ENCODE measurements around the gene CDK4.

The CDK4 gene

GRCh38 chr12:57732270-57732669 lies 19.8 kb downstream of the CDK4 start:
- TF ChIP-seq ZFX (IDR thresholded peaks at IDR 0.05): no peak
- TF ChIP-seq, protein P1, sequence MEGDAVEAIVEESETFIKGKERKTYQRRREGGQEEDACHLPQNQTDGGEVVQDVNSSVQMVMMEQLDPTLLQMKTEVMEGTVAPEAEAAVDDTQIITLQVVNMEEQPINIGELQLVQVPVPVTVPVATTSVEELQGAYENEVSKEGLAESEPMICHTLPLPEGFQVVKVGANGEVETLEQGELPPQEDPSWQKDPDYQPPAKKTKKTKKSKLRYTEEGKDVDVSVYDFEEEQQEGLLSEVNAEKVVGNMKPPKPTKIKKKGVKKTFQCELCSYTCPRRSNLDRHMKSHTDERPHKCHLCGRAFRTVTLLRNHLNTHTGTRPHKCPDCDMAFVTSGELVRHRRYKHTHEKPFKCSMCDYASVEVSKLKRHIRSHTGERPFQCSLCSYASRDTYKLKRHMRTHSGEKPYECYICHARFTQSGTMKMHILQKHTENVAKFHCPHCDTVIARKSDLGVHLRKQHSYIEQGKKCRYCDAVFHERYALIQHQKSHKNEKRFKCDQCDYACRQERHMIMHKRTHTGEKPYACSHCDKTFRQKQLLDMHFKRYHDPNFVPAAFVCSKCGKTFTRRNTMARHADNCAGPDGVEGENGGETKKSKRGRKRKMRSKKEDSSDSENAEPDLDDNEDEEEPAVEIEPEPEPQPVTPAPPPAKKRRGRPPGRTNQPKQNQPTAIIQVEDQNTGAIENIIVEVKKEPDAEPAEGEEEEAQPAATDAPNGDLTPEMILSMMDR (conservative IDR thresholded peaks at IDR 0.05): no peak
- no peak overlapping the region for H3K27ac ChIP-seq

GRCh38 chr12:57731411-57732080 lies 20.6 kb downstream of the CDK4 start:
- no peak overlapping the region for H3K27ac ChIP-seq
- TF ChIP-seq ZFX (IDR thresholded peaks at IDR 0.05): no peak
- TF ChIP-seq, protein P1 (conservative IDR thresholded peaks at IDR 0.05): no peak

GRCh38 chr12:57730336-57731067 lies 21.6 kb downstream of the CDK4 start:
- TF ChIP-seq, protein P1 (conservative IDR thresholded peaks at IDR 0.05): no peak
- TF ChIP-seq ZFX (IDR thresholded peaks at IDR 0.05): no peak
- H3K27ac ChIP-seq: no peak overlapping the region

GRCh38 chr12:57729321-57729844 lies 22.7 kb downstream of the CDK4 start:
- H3K27ac ChIP-seq: no peak overlapping the region
- TF ChIP-seq, protein P1 (conservative IDR thresholded peaks at IDR 0.05): no peak
- no peak for TF ChIP-seq ZFX (IDR thresholded peaks at IDR 0.05)

GRCh38 chr12:57727758-57728395 lies 24.2 kb downstream of the CDK4 start:
- no peak overlapping the region for H3K27ac ChIP-seq
- TF ChIP-seq, protein P1 (conservative IDR thresholded peaks at IDR 0.05): no peak
- TF ChIP-seq ZFX (IDR thresholded peaks at IDR 0.05): no peak

DNA sequence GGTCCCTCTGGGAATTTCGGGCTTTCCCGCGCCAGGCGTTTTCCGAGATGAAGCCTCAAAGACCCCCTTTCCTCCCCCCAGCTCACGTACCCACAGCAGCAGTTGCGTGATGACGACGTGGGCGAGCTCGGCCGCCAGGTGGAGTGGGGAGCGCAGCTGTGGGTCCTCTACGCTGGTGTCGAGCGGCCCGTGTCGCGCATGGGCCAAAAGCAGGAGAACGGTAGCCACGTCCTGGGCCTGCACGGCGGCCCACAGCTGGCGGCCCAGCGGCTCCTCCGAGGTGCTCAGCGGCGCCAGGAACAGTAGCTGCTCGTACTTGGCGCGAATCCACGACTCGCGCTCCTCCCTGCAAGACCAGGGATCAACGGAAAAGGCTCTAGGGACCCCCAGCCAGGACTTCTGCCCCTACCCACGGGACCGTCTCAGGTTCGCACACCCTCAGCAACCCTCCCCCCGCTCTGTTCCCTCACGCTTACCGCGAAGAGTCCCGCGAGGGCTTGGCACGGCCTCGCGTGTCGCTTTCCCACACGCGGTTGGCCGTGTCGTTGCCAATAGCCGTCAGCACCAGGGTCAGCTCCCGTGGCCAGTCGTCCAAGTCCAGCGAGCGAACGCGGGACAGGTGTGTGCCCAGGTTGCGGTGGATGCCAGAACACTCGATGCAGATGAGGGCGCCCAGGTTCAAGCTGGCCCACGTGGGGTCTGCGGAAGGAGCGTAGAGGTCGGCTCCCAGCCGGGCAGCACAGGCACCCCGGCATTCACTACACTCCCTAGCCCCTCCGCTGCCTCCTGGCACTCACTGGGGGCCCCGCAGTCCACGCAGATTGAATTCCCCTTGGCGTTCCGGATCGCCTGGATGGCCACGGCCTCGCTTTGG lies 25.0 kb downstream of the CDK4 start:
- H3K27ac ChIP-seq: peak overlapping the region; percentile 9; the same call in 1 of the 2 replicates
- TF ChIP-seq ZFX (IDR thresholded peaks at IDR 0.05): no peak
- TF ChIP-seq, protein P1 (conservative IDR thresholded peaks at IDR 0.05): no peak

Data from C4-2B (cell line).